DMS79 treated with DMSO at 0.1 percent for 48 hours (cell line): ENCODE measurements around the gene SLC30A3.
"Not testable (repeated sequence)": the region's sequence is repeated elsewhere in the genome, so short reads cannot be mapped to it uniquely, and the experiment has no call there.

Experiments used
- DNase-seq: peaks from one replicate; lab custom pipeline; 2025; lab: John Stamatoyannopoulos, UW

The SLC30A3 gene

GRCh38 chr2:27284996-27285395 lies 22.1 kb upstream of the SLC30A3 start:
- no peak for DNase-seq

DNA sequence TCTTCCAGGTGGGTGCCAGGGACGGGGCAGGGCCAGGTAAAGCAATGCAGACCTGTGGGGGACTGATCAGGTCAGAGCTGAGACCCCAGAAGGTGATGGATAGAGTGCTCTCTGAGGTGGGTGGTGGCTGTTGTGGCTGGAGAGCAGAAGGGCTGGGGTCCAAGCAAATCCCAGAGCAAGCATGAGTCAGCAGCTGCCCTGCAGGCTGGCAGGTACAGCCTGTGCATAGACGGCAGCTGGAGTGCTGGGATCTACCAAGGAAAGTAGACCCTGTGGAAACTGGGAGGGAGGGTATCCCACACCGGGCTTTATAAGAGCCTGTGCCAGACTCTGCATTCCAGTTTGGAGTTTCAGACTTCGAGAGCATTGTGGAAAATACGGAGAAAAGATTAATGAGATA lies 20.0 kb upstream of the SLC30A3 start:
- DNase-seq = no peak

DNA sequence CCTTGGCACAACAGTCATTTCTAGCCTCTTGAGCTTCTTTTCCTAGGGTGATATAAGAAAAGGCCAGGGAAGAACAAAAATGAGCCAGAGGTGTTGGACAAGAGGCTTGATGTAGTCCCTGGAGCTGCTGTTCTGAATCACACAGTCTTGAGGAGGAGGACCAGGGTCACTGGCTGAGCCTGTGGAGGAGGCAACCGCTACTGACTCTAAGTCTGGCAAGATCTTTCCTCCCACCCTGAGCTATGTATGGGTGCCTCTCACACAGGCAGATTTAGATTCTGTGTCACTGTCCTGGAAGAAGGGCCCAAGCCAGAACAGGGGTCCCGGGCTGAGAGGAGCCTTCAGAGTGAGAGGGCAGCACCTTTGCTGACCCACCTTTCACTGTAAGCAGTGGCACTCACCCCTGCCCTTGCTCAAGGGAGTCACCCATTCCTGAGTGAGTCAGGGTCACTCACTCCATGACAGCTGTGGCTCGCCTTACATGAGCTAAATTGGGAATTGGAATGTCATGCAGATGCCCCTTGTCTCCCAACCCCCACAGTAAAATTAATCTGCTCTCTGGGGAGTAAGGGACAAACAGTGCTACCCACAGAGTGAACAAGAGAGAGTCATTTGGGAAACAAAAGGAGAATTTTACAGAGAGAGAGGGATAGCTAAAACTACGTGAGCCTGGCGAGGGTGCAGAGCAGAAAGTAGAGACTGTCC lies 19.2 kb upstream of the SLC30A3 start, which contains the start of gene TRIM54:
Gene TRIM54, plus strand, starts transcription at position 575 of the 705 bp plus-strand sequence. CDS start 303 bp downstream, outside the sequence.
- DNase-seq = no peak

DNA sequence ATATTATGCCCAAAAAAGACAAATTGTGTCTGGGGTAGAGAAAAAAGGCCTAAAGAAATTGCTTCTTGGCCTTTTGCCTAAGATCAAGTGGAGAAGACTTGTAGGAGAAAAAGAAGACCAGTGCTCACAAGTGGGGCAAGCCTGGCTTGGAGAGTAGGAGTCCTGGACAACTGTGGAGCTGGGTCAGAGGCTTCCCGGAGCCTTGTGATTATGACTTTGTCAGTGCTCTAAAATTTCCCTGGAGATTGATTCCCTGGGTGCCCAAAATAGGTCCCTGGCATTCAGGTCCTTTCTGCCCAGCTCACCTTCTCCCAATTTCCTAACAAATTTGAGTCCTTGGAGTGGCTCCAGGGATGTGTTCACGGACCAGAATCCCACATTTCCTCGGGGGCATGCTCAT lies 18.6 kb upstream of the SLC30A3 start:
- DNase-seq = no peak

GRCh38 chr2:27280826-27281225 lies 18.0 kb upstream of the SLC30A3 start:
- no peak for DNase-seq

DNA sequence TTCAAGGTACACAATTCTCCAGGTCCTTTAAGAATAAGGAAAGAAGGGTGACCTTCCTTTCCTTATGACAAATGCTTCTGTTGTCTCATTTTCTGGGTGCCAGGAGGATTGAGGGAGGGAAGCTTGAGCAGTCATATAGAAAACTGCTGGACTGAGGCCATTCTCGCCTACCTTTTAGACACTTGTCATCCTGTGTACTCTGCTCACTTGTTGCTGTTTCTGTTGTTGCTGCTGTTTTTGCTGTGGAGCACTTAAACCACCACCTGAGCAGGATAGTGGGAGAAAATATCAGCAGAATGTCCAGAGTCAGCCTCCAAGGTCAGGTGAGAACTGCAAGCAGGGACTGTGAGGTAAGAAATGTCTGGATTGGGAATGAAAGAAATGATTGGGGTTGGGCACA lies 15.2 kb upstream of the SLC30A3 start:
- DNase-seq = no peak

- DNase-seq = no peak
These were observed 12.6 kb upstream of the SLC30A3 start, which contains the start of gene DNAJC5G for GRCh38 chr2:27275211-27276150. Gene DNAJC5G, plus strand, starts transcription at chr2:27275433. Its CDS starts 1,296 bp downstream, at chr2:27276729.

- not testable (repeated sequence) for DNase-seq
These were observed 10.0 kb upstream of the SLC30A3 start for GRCh38 chr2:27272537-27273522.

DNA sequence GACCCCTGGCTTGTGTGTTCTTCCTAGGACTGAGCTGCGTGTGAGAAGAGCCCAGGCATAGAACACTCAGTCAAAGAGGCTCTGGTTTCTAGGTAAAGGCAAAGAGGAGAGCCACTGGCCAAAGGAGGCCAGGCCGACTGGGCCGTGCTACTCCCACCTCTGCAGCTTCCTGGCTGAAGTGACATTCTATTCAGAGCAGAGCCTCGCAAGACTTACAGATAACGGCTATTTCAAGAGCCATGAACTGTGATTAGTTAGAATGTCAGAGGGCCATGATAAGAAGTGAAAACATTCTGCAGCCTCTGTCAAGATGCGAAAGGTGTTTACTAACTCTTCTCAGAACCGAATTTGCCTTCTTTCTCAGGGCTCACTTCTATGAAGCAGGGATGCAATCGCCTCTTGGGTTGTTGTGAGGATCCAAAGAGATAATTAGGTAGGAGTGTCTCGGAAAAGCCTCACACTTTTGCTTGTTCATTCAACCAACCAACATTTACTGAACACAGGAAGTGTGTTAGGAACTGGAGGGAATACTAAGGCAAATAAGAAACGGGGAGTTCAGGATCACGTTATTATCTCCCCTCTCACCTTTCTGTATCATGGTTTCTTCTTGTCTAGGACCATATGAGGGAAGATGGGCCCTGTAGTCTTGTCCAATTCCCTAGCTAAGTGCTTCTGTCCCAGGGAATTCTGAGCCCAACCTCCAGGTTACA lies 8.9 kb upstream of the SLC30A3 start:
- no peak for DNase-seq

DNA sequence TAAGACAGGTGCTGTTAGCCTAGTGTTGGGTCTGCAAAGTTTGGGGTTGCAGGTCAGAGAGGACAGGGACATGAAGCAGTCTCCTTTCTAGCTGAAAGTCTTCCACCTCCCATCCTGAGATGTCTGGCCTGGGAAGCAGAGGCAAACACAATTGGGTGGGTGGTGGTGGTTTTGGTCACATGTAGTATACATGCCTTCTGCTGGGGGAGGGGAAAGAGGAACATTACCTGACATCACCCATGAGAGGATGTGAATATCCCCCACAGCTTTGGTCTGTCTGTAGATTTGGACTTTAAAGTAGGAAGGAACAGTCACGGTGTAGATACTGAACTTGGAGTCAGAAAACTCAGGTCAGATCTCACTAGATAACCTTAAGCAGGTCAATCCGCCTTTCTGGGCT lies 7.8 kb upstream of the SLC30A3 start:
- no peak for DNase-seq

- DNase-seq = no peak
These were observed 7.3 kb upstream of the SLC30A3 start for GRCh38 chr2:27270131-27270530.

- DNase-seq = not testable (repeated sequence)
These were observed 5.4 kb upstream of the SLC30A3 start for GRCh38 chr2:27268296-27268695.

GRCh38 chr2:27265536-27265870 lies 2.7 kb upstream of the SLC30A3 start:
- DNase-seq = no peak

DNA sequence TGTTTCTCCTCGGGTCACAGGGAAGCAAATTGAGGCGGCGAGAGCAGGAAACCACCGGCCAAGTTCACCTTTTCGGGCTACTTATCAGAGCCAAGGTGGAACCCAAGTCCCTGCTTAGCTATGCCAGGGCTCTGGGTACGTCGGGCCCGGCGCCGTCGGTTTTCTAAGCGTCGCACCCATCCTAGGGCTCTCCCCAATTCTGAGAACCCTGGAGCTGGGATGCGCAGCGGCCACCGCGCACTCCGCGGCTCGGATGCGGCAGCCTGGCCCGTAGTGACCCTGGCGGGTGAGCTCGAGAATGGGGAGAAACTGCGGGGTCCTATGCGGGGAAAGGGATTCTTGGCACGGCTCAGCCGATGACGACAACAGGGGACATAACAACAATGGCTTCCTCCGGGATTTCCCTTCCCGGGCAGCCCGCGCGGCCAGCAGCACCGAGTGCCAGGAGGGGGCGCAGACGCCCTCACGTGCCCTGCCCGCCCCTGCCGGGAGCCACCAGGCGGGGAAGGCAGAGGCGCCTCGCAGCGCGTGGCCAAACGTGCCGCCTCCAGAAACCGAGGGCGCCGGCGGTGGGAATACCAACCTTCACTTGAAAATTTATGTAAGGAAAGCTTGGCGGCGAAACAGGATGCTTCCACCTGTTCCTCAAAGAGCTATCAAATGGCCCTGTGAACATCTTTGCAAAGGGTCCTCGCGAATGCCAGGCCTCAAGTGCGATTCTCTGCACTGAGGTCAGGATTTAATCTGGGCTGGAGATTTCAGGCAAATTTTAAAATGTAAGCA lies 2.1 kb upstream of the SLC30A3 start:
- DNase-seq = peak; percentile 66

DNA sequence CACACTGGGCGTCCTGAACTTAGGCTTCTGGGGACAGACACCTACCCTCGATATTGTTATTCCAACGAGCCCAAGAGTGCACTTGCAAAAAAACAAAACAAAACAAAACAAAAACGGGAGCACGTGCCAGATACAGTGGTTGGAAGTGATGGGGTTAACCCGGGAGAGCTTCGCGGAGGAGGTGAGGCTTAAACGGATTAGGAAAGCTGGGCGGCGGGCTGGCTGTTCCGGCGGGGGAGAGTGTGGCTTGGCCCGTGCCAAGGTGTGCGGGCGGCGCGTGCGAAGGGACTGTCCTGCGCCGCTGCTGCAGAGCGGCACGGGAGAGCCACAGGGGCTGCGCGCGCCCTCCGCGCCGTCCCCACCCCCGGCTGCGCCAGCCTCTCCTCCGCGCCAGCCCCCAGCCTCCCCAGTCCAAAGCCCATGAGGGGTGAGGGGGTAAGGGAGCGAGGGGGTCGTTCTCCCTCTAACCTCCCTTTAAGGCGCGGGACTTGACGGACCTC lies 1.5 kb upstream of the SLC30A3 start:
- DNase-seq = peak; percentile 20

- DNase-seq = peak; percentile 20
These were observed 723 bp upstream of the SLC30A3 start for GRCh38 chr2:27263287-27264252.

DNA sequence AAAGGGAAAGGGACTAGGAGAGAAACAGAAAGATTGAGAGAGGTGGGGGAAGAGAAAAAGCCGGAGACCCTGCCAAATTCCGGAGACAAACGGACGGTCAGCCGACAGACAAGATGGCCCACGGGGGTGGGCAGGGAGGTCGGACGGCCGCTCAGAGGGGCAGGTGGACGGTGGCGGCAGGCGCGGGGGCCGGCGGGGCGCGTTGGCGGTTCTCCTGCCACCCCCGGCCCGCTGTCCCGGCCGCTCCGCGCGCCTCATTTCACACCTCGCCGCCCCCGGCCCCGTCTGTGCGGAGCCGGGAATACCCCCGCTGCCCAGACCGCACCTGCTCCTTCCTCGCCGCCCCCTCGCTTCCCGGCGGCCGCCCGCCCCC lies 935 bp downstream of the SLC30A3 start:
- no peak for DNase-seq

- DNase-seq = no peak
These were observed 1.5 kb downstream of the SLC30A3 start for GRCh38 chr2:27261241-27261925.
